Dedifferentiated amniotic fluid mesenchymal stem cell (primary cell): Measurements from ENCODE around the gene VPS41.
A peak's percentile ranks its signal among the peaks of the same experiment; 100 is the strongest.
"Not testable (repeated sequence)": the region's sequence is repeated elsewhere in the genome, so short reads cannot be mapped to it uniquely, and the experiment has no call there.

Experiments used
- DNase-seq: peaks from one replicate; pipeline ENCODE4 v3.0.0-alpha.2; 2016; ENCODE audit errors: extremely low spot score

The VPS41 gene

DNA sequence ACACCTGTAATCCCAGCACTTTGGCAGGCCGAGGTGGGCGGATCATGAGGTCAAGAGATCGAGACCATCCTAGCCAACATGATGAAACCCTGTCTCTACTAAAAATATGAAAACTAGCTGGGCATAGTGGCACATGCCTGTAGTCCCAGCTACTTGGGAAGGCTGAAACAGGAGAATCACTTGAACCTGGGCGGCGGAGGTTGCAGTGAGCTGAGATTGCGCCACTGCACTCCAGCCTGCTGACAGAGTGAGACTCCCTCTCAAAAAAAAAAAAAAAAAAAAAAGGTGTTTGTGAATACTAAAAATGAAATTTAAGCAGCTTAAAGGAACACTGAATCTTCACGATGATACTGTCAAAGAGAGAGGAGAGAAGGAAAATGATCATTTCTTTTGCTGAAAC, 54.0 kb downstream of the VPS41 start:
- DNase-seq = not testable (repeated sequence)

DNA sequence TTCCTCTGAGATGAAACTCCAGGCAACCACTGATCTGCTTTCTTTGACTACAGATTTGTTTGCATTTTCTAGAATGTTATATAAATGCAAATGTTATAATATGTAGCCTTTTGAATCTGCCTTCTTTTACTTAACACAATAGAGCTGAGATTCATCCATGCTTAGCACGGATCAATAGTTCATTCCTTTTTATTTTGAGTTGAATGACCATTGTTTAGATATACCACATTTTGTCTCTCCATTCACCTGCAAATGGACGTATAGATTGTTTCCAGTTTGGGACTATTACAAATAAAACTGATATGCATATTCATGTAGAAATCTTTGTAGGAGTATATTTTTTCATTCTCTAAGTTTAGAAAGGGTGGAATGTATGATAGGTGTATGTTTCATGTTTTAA, 57.7 kb downstream of the VPS41 start:
- DNase-seq = no peak

DNA sequence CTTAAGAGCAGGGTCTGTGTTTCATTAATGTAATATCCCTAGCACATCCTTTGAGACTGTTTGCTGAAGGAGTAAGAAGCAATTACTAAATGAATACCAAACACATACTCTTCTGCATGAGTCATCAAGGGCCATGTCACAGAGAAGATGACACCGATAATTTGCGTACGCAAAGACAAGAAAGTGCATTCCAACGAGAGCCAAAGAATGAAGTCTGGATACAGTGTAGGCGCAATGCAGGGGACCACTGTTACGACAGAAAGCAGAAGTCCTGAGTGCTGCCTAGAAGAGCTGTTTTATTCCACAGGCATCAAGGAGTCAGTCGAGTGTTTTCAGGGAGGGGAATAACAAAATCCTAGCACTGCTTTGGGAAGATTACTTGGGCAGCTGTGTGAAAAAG, 62.7 kb downstream of the VPS41 start:
- DNase-seq = peak; percentile 40

DNA sequence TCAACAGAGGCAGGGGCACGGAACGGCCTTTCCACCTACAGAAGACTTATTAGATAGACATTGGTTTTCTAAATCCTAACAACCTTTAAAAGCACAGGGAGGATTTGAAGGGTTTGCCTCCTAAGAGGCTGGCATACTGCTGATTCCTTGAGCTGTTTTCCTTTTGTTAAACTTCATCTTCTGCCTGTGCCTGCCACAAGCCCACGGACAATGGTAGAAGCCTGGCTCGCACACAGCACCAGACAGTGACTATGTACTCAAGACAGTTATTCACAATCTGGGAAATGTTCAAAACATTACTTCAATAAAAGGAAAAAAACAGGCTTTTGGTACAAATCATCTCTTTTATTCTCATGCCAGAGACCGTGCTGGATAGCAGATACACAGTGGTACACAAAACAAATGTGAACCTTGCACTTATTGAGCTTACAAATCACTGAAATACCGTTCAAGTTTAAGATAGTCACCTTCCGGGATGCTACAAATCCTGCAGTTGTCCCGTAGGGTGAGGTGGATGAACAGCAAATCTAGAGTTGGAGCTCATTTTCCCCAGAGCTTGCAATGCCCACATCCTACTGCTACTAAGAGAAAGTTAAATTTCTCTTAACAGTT, 63.9 kb downstream of the VPS41 start:
- no peak for DNase-seq

DNA sequence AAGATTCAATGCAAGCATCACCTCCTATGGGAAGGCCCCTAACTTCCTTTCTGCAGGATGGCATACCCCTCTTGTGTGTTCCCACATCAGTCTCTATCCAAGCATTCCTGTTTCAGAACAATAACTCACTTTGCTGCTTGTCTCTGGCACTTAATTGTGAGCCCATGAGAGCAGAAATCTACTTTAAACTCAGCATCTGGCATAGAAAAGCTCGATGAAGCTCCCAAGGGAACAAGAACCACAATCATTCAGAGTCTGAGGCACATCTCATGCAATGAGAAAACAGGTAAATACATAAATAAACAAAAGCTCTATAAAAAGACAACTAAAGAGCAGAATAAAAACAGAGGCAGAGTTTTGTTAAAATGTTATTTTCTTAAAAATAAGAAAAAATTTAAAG, 66.2 kb downstream of the VPS41 start:
- DNase-seq = no peak

DNA sequence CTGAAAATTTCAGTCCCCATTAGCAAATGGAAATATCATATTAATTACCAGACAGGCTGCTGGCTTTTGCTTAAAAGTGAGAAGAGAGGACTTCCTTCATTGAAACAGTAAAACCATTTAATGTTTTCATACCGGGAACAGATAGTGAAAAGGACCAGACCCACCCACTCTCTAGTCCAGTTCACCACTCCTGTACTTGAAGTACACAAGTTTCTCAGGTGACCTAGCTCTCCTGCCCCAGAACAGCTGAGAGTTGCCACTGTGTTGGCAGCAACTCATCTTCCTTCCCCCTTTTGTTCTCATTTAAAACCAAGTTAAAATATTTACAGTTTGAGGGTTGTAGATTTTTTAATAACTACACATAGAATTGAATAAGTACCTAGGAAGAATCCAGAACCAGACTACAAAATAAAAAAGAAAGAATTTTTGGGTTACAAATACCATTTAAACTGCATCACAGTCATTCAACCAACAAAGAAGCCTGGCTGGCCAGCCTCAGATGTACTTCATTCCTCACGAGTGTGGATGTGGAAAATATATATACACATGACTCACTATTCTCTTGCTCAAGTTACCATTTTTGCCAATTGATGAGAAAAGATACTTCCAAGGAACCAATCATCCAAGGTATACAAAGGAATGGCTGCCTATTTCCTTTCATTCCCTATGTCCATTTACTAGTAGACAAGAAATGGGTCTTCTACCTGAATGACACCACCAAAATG, 68.1 kb downstream of the VPS41 start:
- DNase-seq = peak; percentile 87

DNA sequence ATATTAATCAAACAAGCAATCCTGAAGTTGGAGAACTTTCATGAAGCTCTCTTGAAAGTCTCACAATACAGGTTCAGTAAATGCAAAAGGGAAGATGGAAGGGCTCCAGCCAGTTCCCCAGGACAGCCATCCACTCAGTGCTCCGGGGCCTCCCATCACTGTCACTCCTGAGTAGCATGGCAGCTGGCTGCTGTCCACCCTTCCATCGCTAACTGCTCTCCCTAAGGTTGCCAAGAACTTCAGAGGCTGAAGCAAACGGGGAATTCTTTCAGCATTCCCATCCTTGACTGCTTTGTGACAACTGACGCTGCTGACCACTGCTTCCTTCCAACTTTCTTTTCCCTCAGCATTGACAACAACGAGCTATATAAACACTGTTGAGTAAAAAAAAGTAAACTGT, 69.1 kb downstream of the VPS41 start:
- DNase-seq = no peak

DNA sequence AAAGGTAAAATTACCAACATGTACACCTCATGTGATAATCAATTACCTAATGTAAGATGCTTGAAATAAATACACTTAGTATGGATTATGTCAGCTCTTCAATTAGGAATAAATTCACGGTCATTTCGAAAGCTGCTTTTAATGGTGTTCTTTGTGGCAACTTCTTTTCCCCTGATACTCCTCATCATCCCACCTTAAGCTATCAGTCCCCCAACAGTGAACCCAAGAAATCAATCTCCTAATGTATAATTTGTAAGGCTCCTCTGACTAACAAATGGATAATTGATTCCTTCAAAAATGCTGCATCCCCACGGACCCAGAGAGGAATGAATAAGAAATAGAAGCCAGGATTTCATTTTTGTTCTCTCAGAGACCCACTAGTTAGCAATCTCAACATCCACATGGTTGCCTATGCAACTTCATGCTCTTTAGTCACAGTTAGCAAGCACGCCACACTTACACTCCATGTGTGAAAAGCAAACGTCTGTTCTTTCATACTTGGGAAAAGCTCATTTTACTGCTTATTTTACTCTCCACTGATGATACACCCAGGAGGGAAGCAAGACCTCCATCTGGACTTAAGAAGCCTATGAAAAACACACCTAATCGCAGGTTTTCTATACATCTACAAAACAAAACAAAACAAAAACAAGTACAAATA, 70.1 kb downstream of the VPS41 start:
- no peak for DNase-seq

DNA sequence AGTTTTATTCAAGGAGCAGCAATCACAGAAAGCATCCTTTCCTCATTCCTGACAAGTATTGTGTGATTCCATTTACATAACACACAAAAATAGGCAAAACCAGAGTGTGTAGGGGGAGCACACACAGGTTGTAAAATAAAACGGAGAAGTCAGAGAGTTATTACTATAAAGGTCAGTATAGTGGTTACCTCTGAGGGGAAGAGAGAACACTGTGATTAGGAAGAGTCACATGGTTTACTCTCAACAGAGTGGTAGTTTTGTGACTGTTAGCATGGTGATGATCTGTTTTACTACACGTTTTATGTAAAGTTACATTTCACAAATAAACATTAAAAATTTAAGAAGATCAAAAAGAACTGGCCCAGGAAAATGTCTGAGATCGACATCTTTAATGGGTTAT, 74.6 kb downstream of the VPS41 start:
- no peak for DNase-seq

DNA sequence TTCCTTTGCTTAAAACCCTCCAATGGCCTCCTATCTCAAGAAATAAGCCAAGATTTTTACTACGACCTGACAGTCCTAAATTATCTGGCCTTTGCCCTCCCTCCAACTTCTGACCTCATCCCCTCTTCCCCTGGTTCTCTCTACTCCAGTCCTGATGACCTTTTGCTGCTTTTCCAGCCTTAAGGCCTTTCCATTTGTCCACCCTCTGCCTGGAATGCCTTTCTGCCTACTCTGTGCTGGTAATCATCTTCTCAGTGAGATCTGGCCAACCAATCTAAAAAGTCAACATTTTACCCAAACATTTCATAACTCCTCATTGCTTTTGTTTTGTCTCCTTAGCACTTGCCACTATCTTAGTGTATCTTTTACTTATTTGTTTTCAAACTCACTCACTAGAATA, 75.7 kb downstream of the VPS41 start:
- no peak for DNase-seq

DNA sequence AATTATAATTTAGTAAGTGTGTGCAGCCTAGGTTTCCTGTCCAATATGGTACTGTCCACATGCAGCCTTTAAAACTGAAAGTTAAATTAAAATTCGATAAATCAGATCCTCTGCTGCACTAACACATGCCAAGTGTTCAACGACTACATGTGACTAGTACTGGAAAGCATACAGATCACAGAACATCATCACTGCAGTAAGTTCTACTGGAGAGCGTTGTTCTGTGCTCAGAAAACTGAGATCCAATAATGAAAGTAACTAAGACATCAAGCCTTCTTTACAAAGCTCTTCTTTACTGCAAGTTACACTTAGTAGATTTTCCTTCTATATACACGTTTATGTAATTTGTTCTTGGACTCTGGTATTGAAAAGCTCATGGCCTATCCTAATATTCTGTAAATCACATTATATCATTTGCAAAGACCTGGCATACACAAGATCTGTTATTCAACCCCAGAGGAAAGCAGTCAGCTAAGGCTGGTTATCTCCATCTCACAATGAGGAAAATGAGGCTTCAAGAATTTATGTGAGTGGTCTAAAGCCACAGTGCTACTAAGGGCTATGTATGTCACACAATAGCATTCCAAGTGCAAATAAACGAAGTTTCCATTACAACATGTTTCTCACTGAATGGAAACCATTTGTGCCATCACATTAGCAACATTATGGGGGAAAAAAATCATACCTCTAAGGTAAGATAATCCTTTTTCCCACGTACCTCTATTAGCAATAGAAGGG, 77.6 kb downstream of the VPS41 start:
- DNase-seq = peak; percentile 21

DNA sequence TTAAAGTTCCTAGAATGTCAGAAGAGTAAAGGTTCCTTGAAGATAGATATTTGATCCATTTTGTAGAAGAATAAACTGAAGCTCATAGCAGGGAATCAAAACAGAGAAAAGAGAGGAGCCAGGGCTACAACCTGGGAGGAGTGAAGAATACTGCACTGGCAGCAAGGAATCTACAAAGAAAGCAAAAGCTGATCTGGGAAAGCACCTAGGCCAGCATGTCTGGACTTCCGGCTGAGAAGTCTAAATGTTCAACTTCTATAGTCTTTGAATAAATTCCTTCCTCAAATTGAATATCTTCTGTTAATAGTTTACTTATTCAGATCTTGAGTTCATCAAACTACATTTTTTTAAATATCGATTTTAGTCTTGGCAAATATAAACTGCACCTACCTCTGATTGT, 78.2 kb downstream of the VPS41 start:
- no peak for DNase-seq

DNA sequence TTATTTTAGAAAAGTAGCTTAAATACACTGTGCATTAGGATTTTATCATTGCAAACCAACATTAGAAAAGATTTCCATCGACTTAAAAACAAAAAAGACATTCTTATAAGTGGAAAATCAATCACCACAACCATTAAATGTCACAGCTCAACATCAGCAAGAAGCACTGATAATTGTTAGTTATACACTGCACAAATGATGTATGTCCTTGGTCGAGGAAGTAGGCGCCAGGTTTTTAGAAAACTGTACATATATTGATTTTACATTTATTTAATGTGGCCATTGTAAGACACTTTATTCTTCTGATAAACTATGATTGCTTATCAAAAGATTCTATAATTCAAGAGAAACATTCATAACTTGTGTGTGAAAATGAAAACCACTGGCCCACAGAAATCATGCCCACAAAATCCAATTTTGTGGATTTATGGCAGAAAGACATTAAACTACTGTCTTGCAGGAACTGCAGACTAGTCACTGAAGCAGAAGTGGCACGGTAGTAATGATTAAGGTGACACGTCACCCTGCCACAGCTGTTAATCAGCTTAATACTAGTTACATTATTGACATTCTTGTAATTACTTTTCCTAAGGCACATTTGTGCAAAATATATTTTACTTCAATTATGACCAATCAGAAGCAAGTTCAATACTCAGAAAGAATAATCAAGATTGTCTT, 79.4 kb downstream of the VPS41 start:
- DNase-seq = no peak

DNA sequence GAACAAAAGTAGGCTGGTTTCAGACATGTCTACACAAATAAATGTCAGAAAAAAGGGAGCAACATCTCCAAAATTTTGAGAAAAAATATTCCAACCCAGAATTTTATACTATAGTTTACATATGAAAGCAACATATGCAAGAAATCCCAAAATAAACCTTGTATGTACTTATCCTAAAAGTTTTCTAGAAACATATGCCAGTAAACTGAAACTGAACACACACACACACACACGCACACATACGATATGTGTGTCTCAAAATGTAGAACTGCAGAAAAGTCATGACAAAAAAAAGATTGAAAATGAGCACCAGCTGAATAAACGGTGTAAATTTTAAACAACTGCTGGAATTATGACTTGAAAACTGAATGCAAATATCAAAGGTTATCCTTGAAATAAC, 81.0 kb downstream of the VPS41 start:
- no peak for DNase-seq

DNA sequence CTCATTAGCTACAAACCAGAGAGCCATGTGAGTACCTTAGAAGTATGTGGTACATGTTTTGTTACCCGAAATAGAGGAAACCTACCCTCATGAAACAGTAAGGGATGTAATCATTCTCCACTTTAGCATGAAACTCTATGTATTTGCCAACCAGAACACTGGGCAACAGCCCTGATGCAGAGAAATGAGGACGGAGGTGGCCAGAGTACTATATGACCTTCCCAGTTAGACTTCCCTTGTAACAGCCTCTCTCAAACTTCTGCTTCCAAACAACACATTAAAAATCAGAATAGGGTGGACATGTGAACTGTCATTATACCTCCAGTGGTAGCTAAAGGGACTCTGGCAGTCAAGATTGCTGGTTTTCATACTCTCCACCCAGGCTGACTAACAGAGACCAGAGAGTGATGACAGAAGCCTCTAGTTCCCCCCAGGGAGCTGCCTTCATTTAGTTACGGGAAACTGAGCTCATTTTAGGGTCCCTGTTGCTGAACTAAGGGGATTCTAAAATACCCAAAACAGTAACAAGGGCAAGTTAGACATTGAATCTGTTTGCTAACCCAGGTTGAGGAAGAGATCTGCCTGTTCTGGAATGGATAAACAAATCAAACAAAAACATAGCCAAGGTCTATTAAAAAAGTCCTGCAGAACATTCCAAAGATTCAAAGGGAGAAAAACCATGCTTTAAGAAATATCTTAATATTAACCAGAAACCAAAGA, 83.1 kb downstream of the VPS41 start:
- no peak for DNase-seq

DNA sequence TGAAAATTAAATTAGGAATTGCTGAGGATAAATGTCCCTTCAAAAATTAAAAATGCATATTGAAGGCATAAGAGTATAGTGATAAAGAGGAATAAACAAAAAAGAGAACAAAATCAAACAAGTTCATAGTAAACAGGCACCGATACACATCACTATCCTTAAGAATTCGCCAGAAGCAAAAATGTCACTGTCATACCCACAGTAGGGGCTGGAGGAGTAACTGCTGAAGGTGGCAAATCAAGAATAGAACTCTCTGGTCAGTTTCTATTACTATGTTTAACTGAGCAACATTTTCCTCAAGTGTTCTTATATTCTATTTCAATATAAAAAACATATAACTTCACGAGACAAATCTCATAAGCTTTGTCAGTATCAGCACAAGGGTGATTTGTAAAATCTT, 84.0 kb downstream of the VPS41 start:
- no peak for DNase-seq

DNA sequence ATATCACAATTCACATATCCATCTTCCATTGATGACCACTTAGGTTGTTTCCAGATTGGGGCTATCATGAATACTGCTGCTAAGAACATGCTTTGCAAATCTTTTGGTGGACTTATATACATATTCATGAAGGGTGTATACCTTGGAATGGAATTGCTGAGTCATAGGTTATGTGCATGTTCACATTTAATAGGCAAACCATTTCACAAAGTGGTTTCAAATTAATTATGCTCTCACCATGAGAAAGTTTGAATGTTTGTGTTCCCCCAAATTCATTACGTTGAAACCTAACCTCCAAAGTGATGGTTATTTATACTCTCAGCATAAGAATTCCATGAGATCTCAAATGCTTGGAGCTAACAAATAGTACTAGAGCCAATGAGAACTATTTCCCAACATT, 86.4 kb downstream of the VPS41 start:
- DNase-seq = no peak

DNA sequence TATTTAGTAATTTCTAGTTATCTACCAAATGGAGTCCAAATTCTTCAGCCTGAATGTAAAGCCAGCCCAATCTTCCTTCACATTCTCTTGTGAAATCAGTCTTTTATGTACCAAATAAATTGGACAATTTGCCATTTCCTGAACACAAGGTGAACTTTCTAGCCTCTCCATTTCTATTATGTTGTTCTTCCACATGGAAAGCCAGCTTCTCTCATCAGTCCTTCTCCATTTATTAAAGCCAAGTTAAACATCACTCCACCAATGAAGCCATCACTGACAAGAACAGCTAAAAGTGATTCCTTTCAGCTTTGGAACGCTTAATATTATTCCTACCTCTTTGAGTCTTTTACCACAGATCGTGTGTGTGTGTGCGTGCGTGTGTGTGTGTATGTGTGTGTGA, 88.4 kb downstream of the VPS41 start:
- no peak for DNase-seq

DNA sequence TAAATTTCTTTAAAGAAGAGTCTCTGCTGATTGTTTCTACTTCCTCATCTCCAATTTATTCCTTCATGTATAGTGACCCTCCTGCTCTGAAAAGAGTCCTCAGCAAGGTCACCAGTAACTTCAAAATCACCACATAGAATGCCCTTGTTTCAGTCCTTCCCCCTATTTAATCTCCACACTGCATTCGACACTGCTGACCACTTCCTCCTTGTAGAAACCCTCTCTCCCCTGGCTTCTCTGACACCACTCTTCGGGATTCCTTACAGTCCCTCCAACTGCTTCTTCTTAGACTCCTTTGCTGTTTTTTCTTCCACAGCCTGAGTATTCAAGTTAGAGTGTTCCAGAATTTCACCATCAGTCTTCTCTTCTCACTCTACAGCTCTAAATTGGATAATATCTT, 89.5 kb downstream of the VPS41 start:
- no peak for DNase-seq

DNA sequence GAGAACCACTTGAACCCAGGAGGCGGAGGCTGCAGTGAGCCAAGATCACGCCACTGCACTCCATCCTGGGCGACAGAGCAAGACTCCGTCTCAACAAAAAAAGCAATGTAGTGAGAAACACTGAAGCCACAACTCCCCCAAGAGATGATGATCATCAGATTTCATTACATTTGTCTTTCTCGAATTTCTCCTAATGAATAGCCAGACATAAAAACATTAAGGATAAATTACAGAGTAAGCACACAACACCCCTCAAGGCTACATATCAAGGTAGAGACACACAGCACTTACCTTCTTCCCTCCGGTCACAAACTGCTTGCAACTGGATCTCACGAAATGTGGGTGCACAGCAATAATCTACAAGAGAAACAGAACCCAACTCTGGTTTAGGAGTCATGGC, 91.5 kb downstream of the VPS41 start:
- DNase-seq = no peak

DNA sequence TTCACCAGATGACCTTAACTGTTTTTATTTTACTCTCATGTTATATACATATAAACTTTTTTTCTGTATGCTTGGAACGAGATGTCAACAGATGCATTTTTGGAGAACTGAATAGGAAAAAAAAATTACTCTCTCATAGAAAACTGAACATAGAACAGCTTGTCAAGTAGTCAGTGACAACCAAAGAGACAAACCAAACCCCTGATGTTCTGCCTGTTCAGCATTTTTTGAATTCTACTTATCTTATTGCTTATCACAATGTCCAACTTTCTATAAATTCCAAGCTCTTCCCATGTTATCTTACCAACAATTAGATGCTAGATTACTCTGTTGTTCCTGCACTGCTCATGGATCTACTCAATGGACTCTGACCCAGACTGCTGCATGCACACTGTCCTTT, 95.2 kb downstream of the VPS41 start:
- DNase-seq = no peak
